Parathyroid adenoma (tissue), 2 donors: ENCODE data around the gene IFI16.
A peak's percentile ranks its signal among the peaks of the same experiment; 100 is the strongest.

Experiments
- H2AFZ ChIP-seq: fragments of 300-600 bp; sonication (generic); one replicate; pipeline ENCODE4 v1.7.0; 2017; ENCODE audit warnings: antibody characterized with exemption, mild to moderate bottlenecking
- H3K27ac ChIP-seq: fragments of 300-600 bp; sonication (generic); one replicate; pipeline ENCODE4 v1.7.0; 2017
- H3K27me3 ChIP-seq: fragments of 300-600 bp; sonication (generic); one replicate; pipeline ENCODE4 v1.7.0; 2017; ENCODE audit warnings: low read length; ENCODE audit not compliant: control insufficient read depth, insufficient read depth
- H3K36me3 ChIP-seq: fragments of 300-600 bp; sonication (generic); one replicate; pipeline ENCODE4 v1.7.0; 2017; ENCODE audit warnings: low read length; ENCODE audit not compliant: control insufficient read depth, insufficient read depth
- H3K4me1 ChIP-seq: fragments of 300-600 bp; sonication (generic); one replicate; pipeline ENCODE4 v1.7.0; 2017; ENCODE audit warnings: control low read depth
- H3K4me2 ChIP-seq: fragments of 300-600 bp; sonication (generic); one replicate; pipeline ENCODE4 v1.7.0; 2017; ENCODE audit warnings: low read length
- H3K4me3 ChIP-seq: fragments of 300-600 bp; sonication (generic); one replicate; pipeline ENCODE4 v1.7.0; 2017; ENCODE audit warnings: low read depth, low read length
- H3K79me2 ChIP-seq: fragments of 300-600 bp; sonication (generic); one replicate; pipeline ENCODE4 v1.7.0; 2017; ENCODE audit warnings: control low read depth
- H3K9ac ChIP-seq: fragments of 300-600 bp; sonication (generic); one replicate; pipeline ENCODE4 v1.7.0; 2017; ENCODE audit warnings: mild to moderate bottlenecking
- H3K9me3 ChIP-seq: fragments of 300-600 bp; sonication (generic); one replicate; pipeline ENCODE4 v1.7.0; 2017; ENCODE audit warnings: low read length; ENCODE audit not compliant: control insufficient read depth
- TF ChIP-seq, protein P1 (sequence below): fragments of 300-600 bp; sonication (generic); IDR thresholded peaks from one replicate; pipeline ENCODE4 v1.7.0; 2017; ENCODE audit warnings: antibody characterized with exemption, mild to moderate bottlenecking
- donor health status: primary hyperparathyroidism.

Gene IFI16

GRCh38 chr1:159071970-159072582 lies 62.4 kb downstream of the IFI16 start:
- H2AFZ ChIP-seq, result no peak overlapping the region
- H3K36me3 ChIP-seq, result no peaks in the 10 kb centered on the region
- no peak overlapping the region for H3K4me2 ChIP-seq
- TF ChIP-seq, protein P1, sequence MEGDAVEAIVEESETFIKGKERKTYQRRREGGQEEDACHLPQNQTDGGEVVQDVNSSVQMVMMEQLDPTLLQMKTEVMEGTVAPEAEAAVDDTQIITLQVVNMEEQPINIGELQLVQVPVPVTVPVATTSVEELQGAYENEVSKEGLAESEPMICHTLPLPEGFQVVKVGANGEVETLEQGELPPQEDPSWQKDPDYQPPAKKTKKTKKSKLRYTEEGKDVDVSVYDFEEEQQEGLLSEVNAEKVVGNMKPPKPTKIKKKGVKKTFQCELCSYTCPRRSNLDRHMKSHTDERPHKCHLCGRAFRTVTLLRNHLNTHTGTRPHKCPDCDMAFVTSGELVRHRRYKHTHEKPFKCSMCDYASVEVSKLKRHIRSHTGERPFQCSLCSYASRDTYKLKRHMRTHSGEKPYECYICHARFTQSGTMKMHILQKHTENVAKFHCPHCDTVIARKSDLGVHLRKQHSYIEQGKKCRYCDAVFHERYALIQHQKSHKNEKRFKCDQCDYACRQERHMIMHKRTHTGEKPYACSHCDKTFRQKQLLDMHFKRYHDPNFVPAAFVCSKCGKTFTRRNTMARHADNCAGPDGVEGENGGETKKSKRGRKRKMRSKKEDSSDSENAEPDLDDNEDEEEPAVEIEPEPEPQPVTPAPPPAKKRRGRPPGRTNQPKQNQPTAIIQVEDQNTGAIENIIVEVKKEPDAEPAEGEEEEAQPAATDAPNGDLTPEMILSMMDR, result peak; percentile 49
- H3K27me3 ChIP-seq, result no peaks in the 10 kb centered on the region
- no peaks in the 10 kb centered on the region for H3K9me3 ChIP-seq
- no peak overlapping the region for H3K9ac ChIP-seq
- H3K79me2 ChIP-seq, result no peaks in the 10 kb centered on the region
- H3K4me1 ChIP-seq, result no peaks in the 10 kb centered on the region
- no peak overlapping the region for H3K4me3 ChIP-seq
- no peak overlapping the region for H3K27ac ChIP-seq

GRCh38 chr1:159076438-159077119 lies 66.9 kb downstream of the IFI16 start, which contains the start of gene AIM2:
AIM2 (minus strand) TSS chr1:159076766; CDS start chr1:159073499, 3,267 bp downstream.
- Histone ChIP-seq H3K4me1 (no peaks in the 10 kb centered on the region), H3K9me3 (no peaks in the 10 kb centered on the region), H3K4me2 (no peak within 1 kb of the TSS), H3K27me3 (no peaks in the 10 kb centered on the region), H2AFZ (no peak within 1 kb of the TSS), H3K79me2 (no peaks in the 10 kb centered on the region), H3K27ac (no peak within 1 kb of the TSS), H3K9ac (no peak within 1 kb of the TSS), H3K36me3 (no peaks in the 10 kb centered on the region), H3K4me3 (no peak within 1 kb of the TSS)
- TF ChIP-seq, protein P1, result no peak

GRCh38 chr1:159077120-159077961 lies 67.6 kb downstream of the IFI16 start:
- H3K9ac ChIP-seq, result no peak overlapping the region
- TF ChIP-seq, protein P1, result no peak
- no peak overlapping the region for H2AFZ ChIP-seq
- H3K9me3 ChIP-seq, result no peaks in the 10 kb centered on the region
- H3K27ac ChIP-seq, result no peak overlapping the region
- H3K4me3 ChIP-seq, result no peak overlapping the region
- no peaks in the 10 kb centered on the region for H3K79me2 ChIP-seq
- H3K4me2 ChIP-seq, result no peak overlapping the region
- no peaks in the 10 kb centered on the region for H3K4me1 ChIP-seq
- H3K36me3 ChIP-seq, result no peaks in the 10 kb centered on the region
- no peaks in the 10 kb centered on the region for H3K27me3 ChIP-seq

- no peaks in the 10 kb centered on the region for H3K9me3 ChIP-seq
- TF ChIP-seq, protein P1, result no peak
- no peak overlapping the region for H2AFZ ChIP-seq
- no peaks in the 10 kb centered on the region for H3K79me2 ChIP-seq
- no peak overlapping the region for H3K27ac ChIP-seq
- no peak overlapping the region for H3K4me3 ChIP-seq
- H3K4me1 ChIP-seq, result no peaks in the 10 kb centered on the region
- no peak overlapping the region for H3K4me2 ChIP-seq
- no peak overlapping the region for H3K9ac ChIP-seq
- no peaks in the 10 kb centered on the region for H3K27me3 ChIP-seq
- no peaks in the 10 kb centered on the region for H3K36me3 ChIP-seq
Measured at GRCh38 chr1:159079525-159079924, 69.8 kb downstream of the IFI16 start.
